Measurements from ENCODE around the gene NDUFA11. TPM values are rescaled to one million over a fixed set of nuclear protein-coding genes. Genes with fewer than 3 reads are reported as not detected.

NDUFA11 gene
- total and polyA plus RNA-seq, 9 of the 15 experiments (the other 6 are each of a cell fraction or from before 2014, with no cell fraction given), result 63.3 to 486 (median 274) TPM

GRCh38 chr19:5904352-5905113 lies 943 bp upstream of the NDUFA11 start, which contains the start of gene VMAC (continued):
- TF ChIP-seq ZNF280B (CRISPR knock-in tag; IDR thresholded peaks at IDR 0.05), result no peak
- TF ChIP-seq DACH1 (IDR thresholded peaks at IDR 0.05; ENCODE audit: partially characterized antibody), result no peak
- TF ChIP-seq TGIF2 (CRISPR knock-in tag; IDR thresholded peaks at IDR 0.05), result no peak
- no peak for TF ChIP-seq SRSF7 (optimal IDR thresholded peaks at IDR 0.05; ENCODE audit: low read depth, low read length)
- TF ChIP-seq ATF1 (CRISPR knock-in tag; IDR thresholded peaks at IDR 0.05), result no peak
- TF ChIP-seq ATF1 (tag; IDR thresholded peaks at IDR 0.05), result no peak; the same call in 1 of the 2 replicates
- no peak for TF ChIP-seq ZBTB7A (IDR thresholded peaks at IDR 0.05; ENCODE audit: borderline replicate concordance, control insufficient read depth, low read depth, low read length)
- TF ChIP-seq STAT6 (CRISPR knock-in tag; IDR thresholded peaks at IDR 0.05), result no peak
- no peak for TF ChIP-seq PURB (CRISPR knock-in tag; IDR thresholded peaks at IDR 0.05; ENCODE audit: low read depth)
- no peak for TF ChIP-seq DNMT1 (IDR thresholded peaks at IDR 0.05)
- TF ChIP-seq HDAC6 (IDR thresholded peaks at IDR 0.05; ENCODE audit: low read depth, low read length), result no peak
- TF ChIP-seq SETDB1 (IDR thresholded peaks at IDR 0.05; ENCODE audit: low read length), result no peak
- TF ChIP-seq RB1 (IDR thresholded peaks at IDR 0.05; ENCODE audit: low read depth), result peak; percentile 79; the same call in 1 of the 2 replicates
- TF ChIP-seq RFX7 (CRISPR knock-in tag; IDR thresholded peaks at IDR 0.05), result no peak
- TF ChIP-seq REST (IDR thresholded peaks at IDR 0.05; ENCODE audit: borderline replicate concordance), result no peak
- no peak for TF ChIP-seq REST (CRISPR knock-in tag; IDR thresholded peaks at IDR 0.05; ENCODE audit: low read depth)
- TF ChIP-seq TFAM (CRISPR knock-in tag; conservative IDR thresholded peaks at IDR 0.05), result no peak

Measured in K562 (cell line).